RPMI8226 (cell line): Measurements from ENCODE around the gene PADI3.
A peak's percentile ranks its signal among the peaks of the same experiment; 100 is the strongest.

ENCODE experiments used
- DNase-seq: peaks from one replicate; pipeline ENCODE4 v3.0.0-alpha.2; 2015

The PADI3 gene, protein sequence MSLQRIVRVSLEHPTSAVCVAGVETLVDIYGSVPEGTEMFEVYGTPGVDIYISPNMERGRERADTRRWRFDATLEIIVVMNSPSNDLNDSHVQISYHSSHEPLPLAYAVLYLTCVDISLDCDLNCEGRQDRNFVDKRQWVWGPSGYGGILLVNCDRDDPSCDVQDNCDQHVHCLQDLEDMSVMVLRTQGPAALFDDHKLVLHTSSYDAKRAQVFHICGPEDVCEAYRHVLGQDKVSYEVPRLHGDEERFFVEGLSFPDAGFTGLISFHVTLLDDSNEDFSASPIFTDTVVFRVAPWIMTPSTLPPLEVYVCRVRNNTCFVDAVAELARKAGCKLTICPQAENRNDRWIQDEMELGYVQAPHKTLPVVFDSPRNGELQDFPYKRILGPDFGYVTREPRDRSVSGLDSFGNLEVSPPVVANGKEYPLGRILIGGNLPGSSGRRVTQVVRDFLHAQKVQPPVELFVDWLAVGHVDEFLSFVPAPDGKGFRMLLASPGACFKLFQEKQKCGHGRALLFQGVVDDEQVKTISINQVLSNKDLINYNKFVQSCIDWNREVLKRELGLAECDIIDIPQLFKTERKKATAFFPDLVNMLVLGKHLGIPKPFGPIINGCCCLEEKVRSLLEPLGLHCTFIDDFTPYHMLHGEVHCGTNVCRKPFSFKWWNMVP

DNA sequence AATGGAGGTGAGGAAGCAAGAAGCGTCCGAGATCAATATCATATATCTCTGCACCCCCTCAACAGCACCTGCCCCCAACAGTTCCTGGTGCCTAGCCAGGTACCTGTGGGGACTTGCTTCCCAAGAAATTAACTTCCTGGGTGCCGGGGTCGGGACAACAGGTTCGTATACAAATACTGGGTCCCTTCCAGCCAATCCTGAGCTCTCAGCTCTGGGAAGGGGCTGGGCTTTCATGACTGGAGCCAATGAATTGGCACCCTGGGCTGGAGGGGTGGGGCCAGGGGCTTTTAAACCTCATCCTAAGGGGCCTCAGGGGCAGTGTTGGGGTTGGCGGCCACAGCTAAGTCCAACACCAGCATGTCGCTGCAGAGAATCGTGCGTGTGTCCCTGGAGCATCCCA, at the start of gene PADI3:
PADI3 (plus strand) TSS at position 318 of the 400 bp plus-strand sequence; CDS start at position 358, 40 bp downstream.
- DNase-seq: no peak

DNA sequence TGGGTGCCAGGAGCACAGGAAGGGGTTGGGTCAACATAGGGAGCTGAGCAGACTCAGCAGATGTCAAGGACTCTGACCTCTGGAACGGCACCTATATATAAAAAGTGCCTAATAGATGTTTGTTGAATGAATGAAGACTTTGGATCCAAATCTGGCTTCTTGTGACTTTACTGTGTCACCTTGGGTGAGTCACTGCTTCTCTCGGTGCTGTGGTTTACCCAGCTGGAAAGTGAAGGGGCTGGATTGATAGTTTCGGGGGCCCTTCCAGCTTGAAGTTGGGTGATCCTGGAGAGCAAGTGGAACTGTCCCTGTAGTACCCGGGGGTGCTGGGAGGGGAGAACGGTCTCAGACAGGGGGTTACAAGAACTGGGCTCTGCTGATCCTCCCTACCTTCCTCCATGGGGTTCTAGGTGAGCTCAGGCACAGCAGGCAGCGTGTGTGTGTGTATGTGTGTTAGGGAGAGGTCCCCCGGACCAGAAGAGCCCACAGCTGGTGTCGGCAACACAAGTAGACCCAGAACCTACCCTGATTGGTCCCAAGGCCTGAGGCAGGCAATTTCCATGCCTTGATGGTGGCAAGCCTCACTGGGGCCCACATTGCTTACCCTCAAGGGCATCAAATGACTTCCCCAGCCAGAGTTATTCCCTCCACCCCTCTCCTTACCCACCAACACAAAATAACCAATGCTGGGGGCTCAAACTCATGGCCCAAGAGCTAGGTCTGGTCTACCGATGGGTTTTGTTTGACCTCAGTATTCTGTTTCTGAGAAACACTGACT, 49.4 kb upstream of the PADI3 start:
- no peak for DNase-seq

DNA sequence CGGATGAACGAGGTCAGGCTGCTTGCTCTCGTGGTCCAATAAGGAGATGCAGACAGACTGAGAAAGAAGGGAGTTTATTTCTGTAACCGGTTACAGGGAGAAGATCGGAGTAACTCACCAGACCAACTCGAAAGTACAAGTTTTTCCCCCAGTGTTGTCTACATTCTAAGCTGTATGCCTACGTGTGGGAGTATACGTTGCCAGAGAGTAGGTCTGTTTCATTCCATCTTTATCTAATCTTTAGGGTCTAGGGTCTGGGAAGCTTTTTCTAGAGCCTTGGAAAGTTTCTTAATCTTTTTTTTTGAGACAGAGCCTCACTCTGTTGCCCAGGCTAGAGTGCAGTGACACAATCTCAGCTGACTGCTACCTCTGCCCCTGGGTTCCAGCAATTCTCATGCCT, 48.7 kb upstream of the PADI3 start:
- DNase-seq: no peak

GRCh38 chr1:17200756-17201155, 48.1 kb upstream of the PADI3 start:
- DNase-seq: no peak

- DNase-seq: no peak
Measured at GRCh38 chr1:17201201-17202021, 47.5 kb upstream of the PADI3 start.

GRCh38 chr1:17204546-17205440, 44.1 kb upstream of the PADI3 start, which contains the start of gene PADI1:
TSS of gene PADI1 (plus strand) at chr1:17205128. CDS start at chr1:17205218, 90 bp downstream.
- no peak for DNase-seq

- DNase-seq: no peak
Measured at GRCh38 chr1:17205652-17206051, 43.2 kb upstream of the PADI3 start.

- DNase-seq: no peak
Measured at GRCh38 chr1:17206196-17206595, 42.7 kb upstream of the PADI3 start.

DNA sequence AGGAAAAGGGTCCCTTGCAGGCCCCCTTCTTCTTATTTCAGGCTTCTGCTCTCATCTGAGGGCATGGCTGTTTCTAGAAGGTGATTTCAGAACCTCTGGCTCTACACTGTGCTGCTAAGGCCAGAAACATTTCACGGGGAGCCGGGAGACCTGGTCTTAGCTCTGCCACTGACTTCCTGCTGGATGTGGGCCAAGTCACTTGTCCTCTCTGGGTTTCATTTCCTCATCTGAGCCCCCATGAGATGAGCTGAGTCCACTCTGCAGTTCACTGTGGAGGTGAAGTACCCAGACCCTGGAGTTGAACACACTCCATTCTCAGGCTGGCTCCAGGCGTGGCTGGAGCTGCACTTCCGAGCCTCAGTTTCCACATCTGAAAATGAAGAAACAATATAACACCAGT, 41.9 kb upstream of the PADI3 start:
- DNase-seq: peak; percentile 97

GRCh38 chr1:17207540-17207939, 41.4 kb upstream of the PADI3 start:
- DNase-seq: peak; percentile 26

GRCh38 chr1:17207966-17208418, 40.9 kb upstream of the PADI3 start:
- DNase-seq: peak; percentile 40

DNA sequence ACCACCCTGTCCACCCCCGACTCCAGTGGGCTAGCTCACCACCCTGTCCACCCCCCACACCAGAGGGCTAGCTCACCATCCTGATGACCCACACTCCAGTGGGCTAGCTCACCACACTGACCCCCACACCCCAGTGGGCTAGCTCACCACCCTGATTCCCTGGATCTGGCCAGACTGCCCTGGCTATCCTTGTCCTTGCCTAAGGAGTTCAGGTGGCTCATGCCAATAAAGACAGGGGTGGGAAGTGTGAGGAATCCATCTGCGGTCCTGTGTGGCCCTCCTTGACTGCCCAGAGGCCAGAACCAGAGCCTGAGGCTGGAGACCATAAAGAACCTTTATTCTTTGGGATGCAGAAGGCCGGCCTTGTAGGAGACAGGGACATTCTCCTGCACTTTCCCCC, 40.4 kb upstream of the PADI3 start:
- DNase-seq: no peak

GRCh38 chr1:17209430-17209829, 39.5 kb upstream of the PADI3 start:
- DNase-seq: no peak

GRCh38 chr1:17210176-17210575, 38.7 kb upstream of the PADI3 start:
- no peak for DNase-seq

DNA sequence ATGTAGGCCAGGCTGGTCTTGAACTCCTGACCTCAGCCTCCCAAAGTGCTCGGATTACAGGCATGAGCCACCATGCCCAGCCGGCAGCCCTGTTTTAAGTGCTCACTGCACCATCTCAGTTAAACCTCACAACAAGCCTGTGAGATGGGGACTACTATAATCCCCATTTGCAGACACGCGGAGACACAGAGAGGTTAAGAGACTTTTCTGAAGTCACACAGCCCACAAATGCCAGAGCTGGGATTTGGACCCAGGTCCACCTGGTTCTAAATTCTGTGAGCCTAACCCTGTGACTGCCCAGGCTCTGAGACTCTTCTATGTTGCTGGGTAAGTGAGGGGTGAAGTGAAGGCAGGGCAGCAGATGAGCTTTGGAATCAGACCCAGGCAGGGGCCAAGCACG, 37.5 kb upstream of the PADI3 start:
- no peak for DNase-seq

GRCh38 chr1:17212009-17212408, 36.9 kb upstream of the PADI3 start:
- peak; percentile 48 for DNase-seq

GRCh38 chr1:17212487-17213121, 36.3 kb upstream of the PADI3 start:
- DNase-seq: no peak

- DNase-seq: no peak
Measured at GRCh38 chr1:17213148-17213781, 35.6 kb upstream of the PADI3 start.

DNA sequence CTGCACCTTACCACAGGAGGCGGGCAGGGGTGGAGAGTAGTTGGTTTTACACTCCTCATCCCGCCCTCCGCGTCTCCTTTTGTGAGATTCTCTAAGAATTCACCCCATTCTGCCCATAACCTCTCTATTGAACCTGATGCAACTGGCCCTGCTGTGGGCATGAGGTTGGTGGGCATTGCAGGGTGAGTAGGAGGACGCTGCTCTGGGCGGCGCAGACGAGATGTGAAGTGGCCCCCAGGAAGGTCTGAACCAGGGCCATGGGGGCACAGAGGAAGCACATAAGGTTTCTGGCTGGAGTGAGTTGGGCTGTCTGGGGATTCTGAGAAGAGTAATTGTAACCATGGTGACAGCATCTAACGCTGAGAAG, 35.1 kb upstream of the PADI3 start:
- no peak for DNase-seq

- DNase-seq: peak; percentile 21
Measured at GRCh38 chr1:17214876-17215544, 33.9 kb upstream of the PADI3 start.
